GM19035 (cell line): ENCODE measurements around the gene RTL3.

Experiments used
- ATAC-seq: cut with Tn5 transposase; IDR thresholded peaks from one replicate; pipeline ENCODE4 v1.9.1; 2021; ENCODE audit not compliant: unreplicated experiment

Gene RTL3

GRCh38 chrX:78619834-78620233 lies 39.3 kb downstream of the RTL3 start:
- ATAC-seq = no peak

GRCh38 chrX:78618987-78619386 lies 40.1 kb downstream of the RTL3 start:
- ATAC-seq = no peak

GRCh38 chrX:78614264-78614663 lies 44.9 kb downstream of the RTL3 start:
- ATAC-seq = no peak
